NCI-H748 treated with DMSO at 0.1 percent for 48 hours (cell line): ENCODE measurements around the gene TNFRSF4.

ENCODE experiments used
- DNase-seq: peaks from one replicate; lab custom pipeline; 2025; lab: John Stamatoyannopoulos, UW

The TNFRSF4 gene

DNA sequence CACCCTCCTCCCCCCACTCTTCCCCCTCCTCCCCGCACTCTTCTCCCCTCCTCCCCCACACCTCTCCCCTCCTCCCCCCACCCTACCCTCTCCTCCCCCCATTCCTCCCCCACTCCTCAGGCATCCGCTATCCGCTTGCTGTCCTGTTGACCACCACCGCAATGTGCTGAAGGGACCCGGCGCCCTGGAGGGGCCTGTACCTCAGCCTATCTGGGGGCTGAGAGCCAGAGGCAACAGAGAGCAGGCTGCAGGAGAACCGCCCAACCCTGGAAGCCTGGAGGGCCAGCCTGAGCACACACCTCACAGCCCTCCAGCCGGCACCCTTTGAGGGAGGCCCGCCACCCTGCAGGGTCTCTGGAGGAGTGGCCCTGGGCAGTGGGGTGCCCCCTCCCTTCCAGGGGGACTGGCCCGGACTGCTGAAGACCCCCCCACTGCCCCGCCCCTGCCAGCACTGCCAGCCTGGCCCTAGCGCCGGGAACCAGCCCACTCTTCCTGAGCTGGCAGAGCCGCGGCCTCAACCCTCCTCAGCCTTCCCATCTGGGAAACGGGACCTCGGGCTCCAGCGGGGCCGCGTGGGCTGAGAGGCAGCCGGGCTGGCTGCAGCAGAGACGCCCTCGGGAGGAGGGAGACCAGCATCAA, 31.3 kb upstream of the TNFRSF4 start:
- no peak for DNase-seq

DNA sequence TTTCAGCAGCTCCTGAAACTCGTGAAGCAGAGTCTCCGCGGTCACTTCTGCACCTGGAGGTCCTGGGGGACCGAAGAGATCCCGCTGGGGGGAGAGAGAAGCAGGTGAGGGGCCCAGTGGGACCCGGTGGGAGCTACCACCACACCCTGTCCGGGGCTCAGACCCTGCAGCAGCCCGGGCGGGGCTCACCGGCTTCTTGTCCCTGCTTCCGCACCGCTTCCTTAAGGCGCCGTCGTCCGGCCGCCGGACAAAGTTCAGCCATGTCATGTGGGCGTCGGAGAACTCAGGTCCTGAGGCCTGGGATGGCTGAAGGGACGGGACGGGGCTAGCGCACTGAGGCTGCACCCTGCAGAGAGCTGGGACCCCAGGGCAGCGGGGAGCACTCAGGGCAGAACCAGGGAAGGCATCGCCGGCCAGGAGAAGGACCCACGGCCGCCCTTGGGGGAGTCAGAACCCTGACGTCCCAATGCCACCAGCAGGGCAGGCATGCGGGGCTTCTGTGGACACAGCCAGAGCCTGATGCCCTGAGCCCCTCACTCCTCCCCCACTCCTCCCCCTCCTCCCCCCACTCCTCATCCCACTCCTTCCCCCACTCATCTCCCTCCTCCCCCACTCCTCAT, 30.3 kb upstream of the TNFRSF4 start:
- DNase-seq, result no peak

DNA sequence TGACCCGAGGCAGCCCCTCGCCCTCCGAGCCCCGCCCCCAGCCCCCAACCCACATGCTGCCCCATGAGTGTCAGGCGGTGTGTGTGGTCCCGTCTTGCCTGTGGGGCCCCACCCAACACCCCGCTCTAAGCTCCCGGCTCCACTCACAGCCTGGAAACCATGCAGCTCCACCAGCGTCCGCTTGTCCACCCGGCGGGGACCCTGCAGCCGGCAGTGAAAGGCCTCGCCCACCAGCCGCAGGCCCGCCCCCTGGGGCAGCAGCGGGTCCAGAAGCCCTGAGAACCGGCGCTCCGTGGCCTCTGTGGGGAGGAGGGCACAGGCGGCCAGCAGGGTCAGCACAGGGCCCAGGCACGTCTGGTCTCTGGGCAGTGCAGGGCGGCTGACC, 29.8 kb upstream of the TNFRSF4 start:
- no peak for DNase-seq

DNA sequence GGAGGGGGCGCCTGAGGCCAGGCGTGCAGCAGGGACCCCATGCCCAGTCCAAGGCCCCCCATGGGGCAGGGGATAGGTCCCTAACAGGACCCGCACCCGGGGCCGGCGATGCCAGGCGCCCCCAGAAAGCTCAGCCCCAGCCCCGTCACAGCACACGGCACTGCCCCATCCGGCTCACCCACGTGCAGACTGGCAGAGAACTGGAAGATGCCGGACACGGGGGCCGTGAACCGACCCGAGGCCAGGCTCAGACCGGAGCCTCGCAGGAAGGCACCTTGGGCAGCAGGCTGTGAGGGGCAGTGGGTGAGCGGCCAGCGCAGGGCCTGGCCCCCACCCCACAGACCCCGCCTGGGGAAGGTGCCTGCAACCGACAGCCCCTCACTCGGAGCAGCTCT, 29.3 kb upstream of the TNFRSF4 start:
- no peak for DNase-seq

DNA sequence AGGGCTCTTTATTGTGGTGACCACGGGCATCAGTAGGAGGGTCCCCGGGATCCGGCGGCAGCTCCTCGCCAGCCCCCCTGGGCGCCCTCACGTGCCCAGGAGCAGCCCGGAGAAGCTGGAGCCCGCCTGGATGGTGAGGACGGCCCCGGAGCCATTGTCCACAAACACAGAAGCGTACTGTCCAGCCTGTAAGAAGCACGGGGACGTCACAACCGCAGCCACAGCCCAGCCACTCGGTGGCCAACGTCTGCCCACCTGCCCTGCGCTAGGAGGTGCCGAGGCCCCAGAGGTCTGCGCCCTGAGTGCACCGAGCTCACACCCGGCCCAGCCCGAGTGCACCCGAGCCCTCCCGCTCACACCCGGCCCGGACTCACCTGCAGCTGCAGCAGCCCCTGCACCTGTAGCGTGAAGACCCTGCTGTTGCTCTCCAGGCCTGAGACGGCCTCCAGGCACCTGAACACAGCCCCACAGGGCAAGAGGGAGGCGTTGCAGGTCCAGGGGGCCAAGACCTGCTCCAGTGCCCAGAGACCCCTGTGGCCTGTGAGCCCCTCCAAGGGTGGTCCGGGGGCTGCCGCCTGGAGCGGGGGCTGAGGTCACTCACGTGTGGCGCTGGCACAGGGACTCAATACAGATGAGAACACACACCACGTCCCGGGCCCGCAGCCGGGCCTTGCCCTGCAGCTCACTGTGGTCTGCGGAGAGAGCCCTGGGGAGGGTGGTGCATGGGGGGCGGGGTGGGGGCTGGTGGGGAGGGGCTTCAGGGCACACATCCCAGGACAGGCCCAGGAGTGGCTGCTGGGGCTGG, 28.7 kb upstream of the TNFRSF4 start:
- DNase-seq, result no peak

DNA sequence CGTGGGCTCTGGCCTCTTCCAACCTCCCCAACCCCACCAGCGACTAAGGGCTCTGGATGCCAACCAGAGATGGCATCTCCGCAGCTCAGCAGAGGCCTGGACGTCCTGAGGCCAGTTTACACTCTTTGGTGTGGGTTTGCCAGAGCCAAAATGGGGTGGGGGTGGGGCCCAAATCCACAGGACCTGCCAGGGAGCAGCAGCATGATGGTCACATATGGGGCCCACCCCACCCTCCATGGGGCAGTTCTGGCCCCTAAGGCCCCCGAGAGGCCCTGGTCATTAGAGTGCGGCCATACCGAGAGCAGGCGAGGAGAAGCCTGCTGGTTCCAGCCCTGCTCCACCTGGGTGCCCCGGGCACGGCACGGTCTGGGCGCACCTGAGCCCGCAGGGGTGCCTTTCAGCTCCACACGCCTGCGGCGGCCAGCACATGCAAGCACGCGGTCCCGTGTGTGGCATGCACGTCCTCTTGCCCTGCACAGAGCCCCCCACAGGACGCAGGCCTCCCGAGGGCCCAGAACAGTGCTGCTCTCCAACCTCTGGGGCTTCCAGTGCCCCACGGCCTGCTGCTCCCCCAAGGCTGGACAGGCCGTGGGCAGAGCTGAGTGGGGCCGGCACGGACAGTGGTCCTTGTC, 27.8 kb upstream of the TNFRSF4 start:
- DNase-seq, result no peak

DNA sequence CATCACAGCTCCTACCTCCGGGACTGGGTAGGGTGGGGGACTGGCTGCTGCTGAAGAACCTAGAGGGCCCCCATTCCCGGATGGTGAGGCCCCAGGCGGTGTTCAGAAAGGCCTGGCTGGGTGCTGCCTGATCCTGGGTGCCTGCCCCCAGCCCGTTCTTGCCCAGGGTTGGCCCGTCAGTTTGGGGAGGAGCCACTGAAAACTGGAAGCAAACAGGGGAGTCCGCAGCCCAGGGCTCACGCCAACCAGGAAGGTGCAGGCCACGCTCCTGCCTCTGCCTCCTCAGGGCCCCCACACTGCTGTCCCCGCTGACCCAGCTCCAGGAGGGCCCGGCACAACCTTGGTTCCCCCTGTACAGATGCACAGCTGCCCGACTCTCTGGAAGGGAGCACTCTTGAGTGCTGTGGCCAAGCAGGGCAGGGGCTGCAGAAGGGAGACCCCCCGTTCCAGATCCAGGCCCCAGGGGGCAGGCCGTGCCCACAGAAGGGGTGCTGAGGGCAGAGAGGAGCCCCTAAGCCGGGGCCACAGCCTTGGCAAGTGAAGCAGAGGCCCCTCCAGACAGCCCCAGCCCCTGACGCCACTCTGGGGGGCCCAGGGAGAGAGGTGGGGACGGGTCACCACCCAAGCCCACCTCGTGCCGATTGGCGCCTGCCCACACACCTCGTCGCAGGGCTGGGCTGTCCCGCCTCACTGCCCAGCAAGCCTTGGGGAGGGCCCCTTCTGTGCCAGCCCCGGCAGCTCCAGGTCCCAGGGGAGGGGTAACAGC, 27.1 kb upstream of the TNFRSF4 start:
- no peak for DNase-seq

DNA sequence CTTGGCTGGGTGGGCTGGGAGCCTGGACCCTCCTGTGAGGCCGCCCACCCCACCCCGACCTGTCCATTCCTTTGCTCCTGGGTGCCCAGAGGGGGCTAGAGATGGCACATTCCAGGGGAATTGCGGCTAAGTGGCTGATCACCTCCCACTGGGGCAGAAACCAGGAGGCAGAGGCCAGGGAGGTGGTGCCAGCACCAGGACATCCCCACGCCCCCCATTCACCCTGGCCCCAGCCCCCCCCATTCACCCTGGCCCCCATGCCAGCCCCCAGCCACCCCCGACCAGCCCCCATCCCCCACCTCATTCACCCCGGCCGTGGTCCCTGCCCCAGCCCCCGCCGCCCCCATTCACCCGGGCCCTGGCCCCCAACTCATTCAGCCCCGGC, 26.4 kb upstream of the TNFRSF4 start:
- DNase-seq, result no peak

DNA sequence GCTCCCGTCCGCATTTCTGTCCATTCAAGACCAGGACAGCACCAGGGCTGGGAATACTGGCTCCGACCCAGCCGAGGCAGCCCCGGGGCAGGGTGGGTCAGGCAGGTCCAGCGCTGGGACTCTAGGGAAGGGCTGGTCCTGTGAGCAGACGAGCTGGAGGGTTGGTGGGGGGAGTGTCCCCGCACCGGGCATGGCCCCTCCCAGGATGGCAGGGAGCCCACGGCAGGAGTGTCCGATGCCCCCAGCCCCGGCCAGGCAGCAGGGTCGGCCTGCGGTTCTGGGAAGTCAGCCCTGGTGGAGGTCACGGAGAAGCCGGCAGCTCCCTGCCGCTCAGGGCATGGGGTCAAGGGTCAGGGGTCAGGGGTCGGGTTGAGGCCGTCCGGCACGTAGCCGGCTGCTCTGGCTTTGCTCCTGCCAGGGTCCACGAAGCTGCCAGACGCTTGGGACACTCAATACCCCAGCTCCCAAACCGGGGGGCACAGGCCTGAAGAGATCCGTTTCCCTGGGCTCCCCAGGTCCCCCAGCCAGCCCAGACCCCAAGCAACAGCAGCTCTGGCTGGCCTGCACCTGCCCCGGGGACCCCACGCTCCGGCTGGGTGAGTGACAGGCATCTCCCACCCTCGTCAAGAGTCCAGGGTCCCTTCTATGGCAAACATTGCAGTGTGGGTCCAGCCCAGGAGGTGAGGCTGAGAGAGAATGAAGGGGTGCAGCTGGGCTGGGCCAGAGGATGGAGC, 25.8 kb upstream of the TNFRSF4 start:
- no peak for DNase-seq

DNA sequence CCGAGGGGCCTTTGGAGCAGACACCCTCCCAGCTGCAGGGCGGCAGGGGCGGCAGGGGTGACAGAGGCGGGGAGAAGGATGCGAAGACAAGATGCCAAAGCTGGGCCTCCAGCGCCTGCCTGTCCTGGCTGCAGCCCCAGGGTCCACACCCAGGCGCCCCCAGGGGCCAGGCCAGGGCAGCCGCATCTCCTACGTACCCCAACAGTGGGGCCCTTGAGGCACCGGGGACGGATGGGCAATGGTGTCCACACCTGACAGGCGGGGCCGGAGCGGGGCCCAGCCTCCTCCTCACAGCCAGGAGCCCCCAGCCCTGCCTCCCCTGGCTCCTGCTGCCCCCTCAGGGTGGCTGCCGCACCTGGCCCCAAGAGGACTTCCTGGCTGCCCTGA, 25.3 kb upstream of the TNFRSF4 start:
- DNase-seq, result no peak

DNA sequence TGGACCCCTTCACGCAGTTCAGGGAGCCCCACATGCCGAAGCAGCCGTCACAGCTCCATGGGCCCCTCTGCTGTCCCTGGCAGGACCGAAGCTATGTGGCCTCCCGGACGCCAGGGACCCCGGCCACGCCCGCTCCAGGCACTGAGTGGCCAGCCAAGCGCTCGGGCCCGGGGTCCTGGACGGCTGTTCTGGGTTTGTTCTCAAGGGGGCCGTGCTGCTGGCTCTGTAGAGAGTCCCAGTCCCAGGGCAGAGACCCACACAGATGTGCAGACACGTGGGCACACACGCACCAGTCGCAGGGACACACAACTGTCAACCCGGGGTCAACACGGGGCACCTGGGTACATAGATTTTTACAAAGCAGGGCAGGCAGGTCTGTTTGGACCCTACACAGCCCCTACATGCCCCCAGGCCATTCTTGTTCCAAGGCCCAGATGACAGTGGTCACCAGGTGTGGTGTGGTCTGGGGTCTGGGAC, 24.8 kb upstream of the TNFRSF4 start:
- no peak for DNase-seq

DNA sequence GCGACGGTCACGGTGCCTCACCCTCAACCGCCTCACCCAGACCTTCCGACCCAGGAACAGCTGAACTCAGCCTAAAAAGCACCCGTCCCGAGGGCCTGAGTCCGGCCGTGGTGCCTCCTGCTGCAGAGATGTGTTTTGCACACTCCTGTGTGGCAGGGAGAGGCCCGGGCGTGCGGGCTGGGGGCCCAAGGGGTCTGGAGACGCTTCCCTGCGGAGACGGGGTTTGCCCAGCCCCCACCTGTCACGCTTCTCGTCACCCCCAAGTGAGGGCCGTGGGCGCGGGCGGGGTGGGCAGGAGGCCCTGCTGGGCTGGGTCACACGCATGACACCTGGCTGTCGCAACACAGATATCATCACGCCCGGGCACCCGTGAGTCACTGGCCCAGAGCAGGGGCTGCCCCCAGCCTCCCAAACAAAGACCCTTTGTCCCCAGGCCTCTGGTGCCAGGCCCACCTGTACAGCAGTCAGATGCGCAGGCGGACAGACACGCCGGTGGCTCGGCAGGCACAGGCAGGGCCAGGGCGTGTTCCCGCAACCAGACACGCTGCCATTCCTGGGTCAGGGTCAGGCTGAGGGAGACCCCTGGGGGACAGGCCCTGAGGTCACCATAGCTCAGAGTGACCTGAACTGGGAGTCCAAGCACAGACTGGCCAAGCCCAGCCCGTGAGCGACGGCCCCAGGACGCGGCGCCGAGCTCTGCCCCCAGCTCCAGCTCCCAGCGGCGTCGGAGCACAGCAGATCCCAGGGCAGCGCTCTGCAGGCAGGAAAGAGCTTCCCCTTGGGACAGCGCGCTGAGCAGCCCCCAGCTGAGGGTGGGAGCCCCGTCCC, 24.1 kb upstream of the TNFRSF4 start:
- no peak for DNase-seq

DNA sequence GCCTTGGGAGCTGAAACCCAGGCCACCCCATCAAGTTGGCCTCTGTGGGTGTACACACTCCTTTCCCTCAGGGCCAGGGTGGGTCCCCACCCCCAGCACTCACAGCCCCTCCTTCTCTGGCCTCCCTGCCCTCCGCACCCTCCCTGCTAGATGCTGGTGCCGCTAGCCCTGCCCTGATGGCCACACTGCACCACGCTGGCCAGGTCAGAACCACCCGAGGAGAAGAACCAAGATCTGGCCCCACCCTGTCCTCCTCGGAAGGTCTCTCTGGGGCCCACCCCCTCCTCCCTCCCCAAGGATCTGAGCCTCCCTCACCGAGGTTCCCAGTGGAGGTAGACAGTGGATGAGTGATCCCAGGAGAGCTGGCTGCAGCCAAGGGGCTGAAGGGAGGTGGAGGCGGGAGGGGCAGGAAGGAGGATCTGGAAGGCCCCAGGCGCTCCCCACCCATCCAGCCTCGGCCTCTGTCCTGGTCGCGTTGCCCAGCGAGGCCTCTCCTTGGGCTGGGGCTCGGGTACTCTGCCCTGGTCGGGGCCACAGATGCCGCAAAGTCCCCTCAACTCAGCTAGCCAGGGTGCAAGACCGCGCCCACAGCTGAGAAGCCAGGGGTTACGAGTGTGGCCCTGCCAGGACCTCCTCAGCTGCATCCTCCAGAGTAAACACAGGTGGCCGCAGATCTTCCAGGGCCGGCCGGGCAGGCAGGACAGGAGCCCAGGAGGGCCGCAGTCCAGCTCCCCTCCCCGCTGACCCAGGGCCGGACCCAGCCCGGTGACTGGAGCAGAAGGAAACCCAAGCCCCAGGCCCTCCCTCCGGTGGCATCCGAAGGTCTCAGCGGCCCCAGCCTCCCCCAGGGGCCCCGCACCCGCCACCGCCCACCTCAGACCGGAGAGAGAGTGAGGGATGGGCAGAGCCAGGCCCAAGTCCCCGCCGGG, 23.3 kb upstream of the TNFRSF4 start:
- DNase-seq, result no peak

DNA sequence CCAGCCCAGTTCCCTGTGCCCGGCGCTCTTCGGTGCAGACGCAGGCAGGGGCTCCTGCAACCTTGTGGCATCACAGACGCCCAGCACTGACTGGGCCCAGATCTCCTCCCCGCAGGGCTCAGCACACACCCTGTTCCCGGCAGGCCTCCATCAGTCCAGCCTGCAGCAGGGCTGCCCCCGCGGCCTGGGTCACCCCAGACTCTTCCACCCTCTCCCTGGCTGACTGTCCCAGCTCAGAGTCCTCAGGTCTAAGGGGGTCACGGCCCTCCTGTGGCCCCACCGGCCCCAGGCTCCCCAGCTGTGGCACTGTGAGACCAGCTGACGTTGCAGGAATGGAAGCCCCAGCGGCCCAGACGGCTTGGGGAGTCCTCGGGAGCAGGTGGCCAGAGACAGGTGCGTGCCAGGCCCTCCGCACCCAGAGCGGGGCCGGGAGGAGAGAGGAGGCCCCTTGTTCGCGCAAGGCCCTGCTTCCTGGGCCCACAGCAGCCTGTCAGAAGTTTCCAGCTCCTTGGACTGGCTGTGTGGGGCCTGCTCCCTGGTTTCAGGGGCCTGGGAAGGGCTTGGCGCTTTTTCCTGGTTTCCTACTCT, 22.3 kb upstream of the TNFRSF4 start:
- no peak for DNase-seq

DNA sequence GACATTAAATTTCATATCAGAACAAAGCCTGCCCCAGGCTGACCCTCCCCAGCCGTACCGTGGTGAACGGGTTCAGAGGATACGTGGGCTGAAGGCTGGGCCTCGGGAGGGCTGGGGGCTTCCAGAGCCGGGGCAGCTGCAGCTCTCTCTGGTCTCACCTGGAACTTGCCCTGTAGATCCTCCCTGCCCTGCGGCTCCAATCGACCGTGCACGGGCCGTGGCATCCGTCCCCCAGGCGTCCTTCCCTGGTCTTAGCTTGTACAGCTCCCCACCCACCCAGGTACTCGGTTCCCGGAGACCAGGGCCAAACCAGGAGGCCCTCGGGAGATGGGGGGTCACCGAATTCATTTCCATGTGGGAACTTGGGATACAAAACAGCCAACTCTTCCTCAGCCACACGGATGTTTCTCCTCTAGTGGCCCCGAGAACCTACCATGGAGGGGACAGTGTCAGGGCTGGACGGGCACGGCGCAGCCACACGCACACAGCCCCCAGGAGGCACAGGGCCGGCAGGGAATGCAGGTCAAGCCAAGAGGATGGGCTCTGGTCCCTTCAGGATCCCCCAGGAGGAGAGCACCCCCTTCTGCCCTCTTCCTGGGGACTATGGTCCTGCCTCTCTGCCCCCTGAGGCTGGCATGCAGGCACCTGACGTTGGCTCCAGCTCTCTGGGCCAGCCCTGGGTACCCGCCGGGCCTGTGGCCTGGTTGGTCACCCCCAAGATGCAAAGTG, 21.2 kb upstream of the TNFRSF4 start:
- no peak for DNase-seq

DNA sequence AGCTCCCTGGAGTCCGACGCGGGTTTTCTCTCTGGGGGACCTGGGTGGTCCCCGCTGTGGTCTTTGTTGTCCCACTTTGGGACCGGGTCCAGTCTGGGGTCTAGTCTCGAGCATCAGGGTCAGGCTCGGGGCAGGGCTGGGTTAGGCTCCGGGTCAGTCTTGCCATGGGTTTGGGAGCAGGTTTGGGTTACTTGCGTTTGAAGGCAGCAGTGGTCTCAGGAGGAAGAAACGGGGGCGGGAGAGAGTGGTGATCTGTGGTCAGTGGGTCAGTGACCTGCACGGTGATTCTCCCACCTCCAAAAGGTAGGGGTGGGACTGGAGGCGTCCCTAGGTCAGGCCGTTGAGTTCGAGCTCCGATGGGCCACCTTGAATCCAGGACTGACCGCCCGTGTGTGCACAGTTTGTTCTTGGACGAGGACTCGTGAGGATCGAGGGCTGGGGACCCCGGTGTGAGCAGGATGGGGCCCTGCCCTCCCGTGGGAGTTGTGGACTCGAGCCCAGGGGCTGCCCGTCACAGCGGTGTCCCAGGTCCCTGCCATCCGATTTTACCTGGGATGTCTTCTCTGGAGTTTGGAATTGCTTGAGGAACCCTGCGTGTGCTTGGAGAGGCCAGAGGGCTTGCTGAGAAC, 20.3 kb upstream of the TNFRSF4 start:
- DNase-seq, result no peak

DNA sequence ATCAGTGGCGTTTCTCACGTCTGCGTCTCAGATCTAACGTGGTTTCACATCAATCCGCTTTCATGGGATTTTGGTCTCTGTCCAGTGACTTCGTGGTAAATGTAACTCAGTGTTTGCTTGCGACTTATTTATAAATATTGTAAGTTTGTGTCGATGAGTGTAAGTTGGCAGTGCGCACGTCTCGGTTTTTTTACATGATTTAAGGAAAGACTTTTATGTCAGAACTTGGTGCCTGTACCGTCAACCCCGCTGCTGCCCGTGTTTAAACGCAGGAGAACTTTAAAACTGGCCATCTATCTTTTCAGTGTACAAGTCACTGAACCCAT, 19.6 kb upstream of the TNFRSF4 start:
- DNase-seq, result no peak
